IPS DF 19.7 (cell line): Measurements from ENCODE around the gene C19orf38.

Experiments used
- DNase-seq: peaks from one replicate; pipeline ENCODE4 v3.0.0-alpha.2; 2013; ENCODE audit warnings: low read depth, low spot score

The C19orf38 gene

DNA sequence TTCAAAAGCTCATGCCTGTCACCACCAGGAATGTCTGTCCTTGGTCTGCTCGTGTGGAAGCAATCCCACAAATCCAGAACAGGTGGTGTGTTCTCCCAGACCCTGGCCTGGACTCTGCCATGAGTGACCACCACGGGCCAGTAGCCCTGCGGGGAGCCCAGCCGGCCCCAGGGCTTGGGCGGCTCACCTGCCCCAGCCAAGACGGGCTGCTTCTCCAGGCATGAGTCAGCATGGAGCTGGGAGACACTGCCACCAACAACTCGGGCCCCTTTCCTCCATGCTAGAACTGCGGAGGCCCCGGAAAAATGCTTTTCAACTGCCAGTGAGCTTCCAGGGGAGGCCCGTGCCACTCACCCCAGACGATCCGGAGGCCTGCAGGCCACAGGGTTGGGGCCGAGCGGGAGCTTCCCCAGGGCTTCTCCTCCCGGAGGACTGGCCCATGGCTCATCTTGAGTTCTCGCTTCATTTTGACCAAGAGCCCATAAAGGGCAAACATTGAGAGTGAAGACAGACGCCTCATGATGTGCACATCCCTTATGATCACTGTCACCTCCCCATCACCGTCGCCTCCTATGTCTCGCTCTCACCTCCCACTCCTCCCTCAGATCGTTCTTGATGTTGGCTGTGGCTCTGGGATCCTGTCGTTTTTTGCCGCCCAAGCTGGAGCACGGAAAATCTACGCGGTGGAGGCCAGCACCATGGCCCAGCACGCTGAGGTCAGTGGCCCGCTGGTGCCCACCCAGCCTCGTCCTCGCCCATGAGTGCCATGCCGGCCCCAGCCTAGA lies 63.6 kb downstream of the C19orf38 start:
- no peak for DNase-seq

DNA sequence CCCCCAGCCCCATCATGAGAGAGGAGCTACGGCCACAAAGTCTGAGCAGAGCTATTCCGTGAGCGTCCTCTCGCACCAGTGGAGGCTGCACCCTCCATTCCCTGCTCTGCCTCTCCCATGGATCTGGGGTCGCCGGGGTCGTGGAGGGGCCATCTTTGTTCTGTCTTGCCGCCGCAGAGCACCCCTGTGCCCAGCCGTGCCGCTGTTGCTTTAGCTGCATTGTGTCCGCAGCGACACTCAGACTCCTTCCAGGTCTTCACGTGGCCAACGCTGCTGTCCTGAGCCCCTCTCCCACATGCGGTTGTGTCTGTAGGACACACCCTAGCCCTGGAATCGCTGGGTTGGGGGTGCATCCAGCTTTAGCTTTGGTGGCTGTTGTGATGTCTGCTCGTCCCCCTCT lies 64.4 kb downstream of the C19orf38 start:
- no peak for DNase-seq

DNA sequence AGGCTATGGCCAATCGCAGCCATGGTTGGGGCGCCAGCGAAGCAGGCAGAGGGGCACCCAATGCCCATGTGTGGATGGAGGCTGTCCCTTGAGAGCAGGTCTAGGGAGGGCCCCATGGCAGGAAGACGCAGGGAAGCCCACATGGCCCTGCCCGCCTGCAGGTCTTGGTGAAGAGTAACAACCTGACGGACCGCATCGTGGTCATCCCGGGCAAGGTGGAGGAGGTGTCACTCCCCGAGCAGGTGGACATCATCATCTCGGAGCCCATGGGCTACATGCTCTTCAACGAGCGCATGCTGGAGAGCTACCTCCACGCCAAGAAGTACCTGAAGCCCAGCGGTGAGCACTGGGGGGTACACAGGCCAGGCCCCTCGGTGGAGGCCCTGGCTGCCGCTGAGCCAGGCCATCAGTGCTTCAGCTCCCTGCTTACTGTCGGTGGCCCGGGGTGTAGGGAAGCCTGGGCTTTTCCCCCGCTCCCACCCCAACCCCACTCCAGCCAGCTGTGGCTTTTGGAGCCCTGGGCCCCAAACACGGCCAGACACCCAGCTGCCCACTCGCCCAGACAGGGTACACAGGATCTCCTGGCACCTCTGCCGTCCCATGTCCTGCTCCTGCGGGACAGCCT lies 65.6 kb downstream of the C19orf38 start:
- DNase-seq = no peak

DNA sequence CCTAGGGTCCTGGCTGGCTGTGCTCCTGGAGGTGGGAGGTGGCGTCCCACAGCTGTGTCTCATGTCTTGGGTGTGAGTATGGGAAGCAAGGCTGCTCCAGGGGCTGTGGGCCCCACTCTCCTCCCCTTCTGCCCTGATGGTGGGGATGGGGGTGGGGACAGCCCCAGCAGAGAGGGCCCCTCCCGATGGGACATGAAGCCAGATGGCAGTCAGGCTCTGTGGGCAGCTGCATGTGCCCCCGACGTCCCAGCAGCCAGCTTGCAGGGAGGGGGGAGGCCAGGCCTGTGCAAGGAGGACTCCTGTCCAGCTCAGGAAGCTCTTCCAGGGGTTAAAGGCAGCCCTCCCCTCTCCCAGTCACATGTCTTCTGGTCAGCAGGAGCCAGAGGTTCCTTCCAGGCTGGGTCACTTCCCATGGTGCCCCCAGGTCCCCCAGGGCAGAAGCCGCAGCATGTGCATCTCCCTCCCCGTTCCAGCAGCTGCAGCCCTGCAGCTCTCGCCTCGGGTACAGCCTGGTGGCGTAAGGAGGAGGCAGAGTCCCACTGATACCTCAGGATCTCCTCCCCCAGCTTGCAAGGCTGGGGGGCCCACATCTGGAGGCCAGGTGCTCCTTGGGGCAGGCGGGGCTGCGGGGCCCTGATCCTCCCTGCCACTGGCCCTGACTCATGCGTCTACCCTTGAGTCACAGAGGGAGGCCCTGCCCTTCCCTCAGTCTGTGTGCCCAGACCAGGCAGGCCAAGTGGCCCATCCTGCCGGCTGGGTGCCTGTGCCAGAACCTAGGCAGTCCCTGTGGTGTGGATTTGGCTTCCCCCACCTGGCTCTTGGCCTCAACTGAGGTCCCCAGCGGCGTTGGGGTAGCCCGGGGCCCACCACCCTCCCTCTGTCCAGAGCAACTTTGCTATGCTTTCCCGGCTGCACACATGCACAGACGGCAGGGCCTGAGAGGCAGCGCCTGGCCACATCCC lies 67.2 kb downstream of the C19orf38 start:
- DNase-seq = no peak

DNA sequence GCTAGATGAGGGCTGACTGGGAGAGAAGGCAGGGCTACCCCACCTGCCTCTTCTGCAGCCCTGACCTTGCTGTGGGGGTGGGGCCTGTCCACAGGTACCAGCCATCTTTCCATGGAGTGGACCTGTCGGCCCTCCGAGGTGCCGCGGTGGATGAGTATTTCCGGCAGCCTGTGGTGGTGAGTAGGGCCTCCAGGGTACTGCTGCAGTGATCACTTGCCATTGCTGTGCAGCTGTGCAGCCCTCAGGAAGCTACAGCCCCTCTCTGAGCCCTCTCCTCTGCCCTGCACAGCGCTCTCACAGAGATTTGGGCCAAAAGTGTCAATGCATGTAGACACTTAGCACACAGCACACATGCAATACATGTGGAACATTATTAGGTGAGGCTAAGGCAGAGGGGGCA lies 68.4 kb downstream of the C19orf38 start:
- no peak for DNase-seq

DNA sequence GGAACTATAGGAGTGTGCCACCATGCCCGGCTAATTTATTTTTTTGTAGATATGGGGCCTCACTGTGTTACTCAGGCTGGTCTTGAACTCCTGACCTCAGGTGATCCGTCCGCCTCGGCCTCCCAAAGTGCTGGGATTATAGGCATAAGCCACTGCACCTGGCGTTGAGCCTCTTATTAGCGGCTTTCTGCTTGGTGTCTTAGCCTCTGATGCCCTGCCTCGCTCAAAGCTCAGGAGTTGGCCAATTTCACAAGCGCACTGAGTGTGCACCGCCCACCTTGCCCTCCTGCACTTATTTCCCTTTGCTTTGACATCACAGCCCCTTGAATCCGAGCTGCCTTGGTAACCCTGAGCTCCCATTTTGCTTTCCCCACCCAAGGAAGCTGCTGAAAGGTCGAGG lies 70.1 kb downstream of the C19orf38 start:
- no peak for DNase-seq
